HG02623 (cell line): ENCODE data around the gene IGF2.

Experiments
- ATAC-seq: cut with Tn5 transposase; IDR thresholded peaks from one replicate; pipeline ENCODE4 v1.9.1; 2021; ENCODE audit warnings: moderate library complexity; ENCODE audit not compliant: unreplicated experiment

Gene IGF2

DNA sequence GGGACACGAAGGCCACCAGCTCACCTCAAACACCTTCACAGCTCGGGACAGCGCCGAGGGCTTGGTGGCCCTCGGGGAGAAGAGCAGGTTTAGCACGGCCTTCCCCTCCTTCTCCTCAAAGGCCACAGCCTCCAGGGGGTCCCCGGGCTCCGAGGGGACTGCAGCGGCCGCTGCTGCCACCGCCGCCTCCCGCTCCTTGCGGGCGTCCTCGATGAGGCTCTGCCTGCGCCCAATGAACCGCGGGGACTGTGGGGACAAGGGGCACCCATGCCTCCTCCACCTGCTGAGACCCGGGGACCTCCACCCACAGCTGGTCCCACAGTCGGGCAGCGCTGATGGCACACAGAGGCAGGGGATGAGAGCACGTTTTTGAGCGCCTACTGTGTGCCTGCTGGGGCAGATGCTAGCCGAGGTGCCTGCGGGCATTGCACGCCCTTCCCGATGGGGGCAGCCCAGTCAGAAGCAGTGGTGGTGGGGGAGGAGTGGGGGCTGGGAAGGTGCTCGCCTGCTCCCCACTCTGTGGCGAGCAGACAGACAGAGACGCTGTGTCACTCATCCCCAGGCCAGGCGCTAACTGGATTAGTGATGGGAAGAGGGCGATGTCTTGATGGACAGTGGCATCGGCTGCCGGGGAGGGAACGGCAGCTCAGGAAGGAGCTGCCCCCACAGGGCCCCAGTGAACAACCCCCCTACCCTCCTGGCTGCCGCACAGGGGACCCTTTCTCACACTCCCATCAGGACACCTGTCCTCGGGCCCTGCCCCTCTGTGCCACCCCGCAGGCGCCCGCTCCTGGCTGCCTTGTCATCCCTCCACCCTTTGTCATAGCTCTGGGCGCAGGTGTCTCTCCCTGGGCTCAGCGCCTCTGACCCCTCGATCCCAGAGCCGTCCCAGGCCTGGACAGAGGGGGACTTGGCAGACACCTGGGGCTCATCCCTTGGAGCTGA is 30.7 kb upstream of the IGF2 start:
- ATAC-seq: no peak

DNA sequence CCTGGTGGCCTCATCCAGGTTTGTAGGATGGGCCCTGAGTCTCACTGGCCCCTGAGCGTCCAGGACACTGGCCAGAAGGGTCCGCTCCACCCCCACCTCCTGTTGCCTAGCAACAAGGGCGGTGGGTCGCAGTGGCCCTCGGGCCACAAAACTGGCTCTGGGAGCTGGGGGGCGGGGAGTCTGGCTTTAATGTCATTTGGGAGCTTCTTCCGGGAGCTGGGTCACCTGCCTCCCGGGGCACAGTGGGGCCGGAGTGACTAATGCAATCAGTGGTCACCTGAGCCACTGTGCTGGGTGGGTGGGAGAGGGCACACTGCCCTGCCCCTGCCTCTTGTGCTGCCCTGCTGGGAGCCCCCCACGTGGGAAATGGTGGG is 29.8 kb upstream of the IGF2 start:
- no peak for ATAC-seq

DNA sequence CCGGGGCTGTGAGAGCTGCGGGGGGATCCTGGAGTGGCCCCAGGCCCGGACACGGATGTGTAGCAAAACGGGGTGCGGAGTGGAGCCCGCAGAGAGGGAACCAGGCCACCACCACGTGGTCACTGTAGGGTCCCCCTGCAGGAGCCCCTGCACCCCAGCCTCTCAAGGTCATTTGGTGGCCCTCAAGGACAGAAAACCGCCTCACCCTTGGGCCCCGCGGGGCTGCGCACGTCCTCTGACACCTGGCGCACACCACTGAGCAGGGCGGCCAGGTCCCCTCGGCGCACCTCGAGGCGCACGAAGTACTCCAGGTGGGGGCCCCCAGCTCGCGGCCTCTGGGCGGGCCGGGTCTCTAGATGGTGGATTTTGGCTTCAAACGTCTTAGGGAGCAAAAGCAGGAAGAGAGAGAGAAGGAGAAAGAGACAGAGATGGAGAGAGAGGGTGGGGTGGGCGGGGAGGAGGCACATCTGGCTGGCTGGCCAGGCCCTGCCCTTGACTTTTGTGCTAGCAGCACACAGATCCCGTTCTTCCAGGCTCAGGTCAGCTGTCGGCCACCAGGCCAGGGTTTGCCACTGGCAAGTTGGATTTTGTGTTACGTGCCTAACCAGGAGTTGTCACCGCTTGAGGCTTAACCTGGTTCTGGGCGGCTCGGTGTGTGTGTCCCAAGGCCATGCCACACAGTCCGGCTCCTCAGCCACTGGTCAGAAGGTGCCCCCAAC is 29.3 kb upstream of the IGF2 start:
- no peak for ATAC-seq

DNA sequence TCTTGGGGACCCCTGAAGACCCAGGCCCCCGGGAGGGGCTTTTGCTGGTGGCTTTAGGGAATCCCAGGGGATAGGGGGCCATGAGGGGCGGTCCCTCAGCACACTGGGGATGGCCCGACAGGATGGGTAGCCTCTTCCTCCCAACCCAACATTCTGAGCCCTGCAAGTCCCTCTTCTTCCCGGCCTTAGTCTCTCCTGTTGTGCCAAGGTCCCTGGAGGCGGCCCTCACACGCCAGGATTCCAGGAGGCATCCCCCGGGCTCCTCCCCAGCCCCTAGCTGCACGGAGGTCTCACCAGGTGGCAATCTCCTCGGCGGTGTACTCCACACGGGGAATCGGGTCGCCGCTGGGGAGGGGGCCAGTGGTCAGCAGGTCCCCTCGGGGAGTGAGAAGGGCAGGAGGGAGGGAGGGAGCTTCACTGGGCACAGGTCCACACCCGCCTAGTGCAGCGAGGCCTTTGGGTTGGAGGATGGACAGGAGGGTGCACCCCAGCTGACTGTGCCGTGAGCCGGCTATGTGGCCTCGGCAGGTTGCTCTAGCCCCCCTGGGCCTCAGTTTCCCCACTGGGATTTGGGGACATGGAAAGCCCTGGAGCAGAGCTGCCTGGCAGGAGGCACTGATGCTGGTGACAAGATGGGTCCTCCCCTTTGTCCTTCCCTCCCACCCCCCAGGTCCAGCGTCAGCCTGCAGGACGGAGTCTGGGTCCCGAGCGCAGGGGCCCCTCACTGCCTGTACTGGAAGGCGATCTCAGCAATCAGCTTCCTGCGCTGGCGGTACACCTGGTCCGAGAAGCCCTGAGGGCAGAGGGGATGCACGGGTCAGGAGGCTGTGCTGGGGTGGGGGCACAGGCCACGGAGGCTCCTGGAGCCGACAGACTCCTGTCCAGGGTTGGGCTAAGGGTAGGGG is 28.2 kb upstream of the IGF2 start:
- ATAC-seq: no peak

DNA sequence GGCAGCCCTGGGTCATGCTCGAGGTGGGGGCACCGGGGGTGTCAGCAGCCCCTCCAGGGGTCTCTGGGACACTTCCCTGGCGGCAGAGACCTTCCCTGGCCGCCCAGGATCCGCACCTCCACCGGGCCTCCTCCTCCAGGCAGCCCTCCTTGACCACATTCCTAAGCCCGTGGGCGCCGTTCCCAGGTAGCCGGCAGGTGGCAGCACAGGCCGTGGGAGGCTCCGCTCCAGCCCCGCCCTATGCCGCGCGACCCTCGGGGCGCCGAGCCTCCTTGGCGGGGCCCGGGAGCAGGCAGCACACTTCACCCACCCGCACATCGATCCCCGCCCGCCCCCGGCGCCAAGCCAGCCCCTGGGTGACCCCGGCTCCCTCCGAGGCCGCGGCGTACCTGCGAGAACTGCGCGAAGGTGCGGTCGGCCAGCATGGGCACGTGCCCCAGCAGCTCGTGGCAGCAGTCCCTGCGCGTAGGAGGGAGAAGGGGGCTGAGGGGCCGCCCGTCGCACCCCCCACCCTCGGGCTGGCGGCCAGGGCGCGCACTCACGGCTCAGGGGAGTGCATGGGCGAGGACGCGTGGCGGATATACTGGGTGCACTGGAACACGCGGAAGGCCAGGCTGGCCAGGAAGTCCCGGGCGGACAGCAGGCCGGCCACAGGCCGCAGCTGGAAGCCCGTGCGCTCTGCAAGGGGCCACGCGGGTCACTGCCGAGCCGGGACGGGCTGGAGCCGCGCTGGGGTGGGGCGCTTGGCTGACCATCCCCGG is 27.1 kb upstream of the IGF2 start:
- no peak for ATAC-seq

DNA sequence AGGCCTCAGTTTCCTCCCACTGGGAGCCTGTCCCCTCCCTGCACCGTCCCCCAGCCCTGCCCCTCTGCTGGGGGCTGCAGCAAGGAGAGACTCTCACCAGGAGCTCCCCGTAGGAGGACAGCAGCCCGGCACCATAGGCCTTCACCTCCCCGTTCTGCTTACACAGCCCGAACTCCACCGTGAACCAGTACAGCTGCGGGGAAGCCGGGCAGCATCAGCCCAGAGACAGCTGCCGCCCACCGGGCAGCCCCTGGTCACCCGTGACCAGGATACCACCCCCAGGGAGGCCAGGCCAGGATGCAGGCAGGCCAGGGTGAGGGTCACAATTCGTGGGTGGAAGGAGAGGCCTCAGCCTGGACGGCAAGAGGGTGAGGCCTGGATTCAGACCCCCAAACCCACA is 26.4 kb upstream of the IGF2 start:
- ATAC-seq: no peak

DNA sequence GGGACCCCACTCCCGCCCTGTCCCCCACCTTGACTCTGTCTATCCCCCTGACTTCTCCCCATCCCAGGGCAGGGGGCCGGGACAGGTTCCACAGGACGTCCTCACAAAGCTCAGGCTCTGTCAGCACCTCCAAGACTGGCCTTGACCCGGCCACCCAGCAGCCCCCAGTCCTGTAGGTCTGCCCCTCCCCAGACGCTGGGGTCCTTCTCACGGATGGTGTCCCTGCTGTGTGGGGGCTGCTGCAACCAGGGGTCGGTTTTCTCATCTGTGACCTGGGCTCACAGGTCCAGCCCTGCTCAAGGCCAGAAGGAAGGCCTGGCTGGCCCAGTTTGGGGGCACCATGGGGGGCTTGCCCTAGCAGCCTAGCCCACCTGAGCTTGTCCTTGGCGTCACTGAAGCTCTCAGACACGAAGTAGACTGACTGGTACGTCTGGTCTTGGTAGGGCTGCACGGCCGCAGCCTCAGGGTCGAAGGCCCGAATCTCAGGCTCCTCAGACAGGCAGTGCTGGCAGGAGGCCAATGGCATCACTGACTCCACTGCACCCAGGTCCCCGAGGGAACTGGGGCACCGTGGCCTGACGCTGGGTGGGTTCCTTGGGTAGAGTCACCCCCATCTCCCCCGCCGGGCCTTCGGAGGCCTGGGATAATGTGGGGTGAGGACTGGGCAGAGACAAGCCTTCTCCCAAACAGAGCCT is 25.8 kb upstream of the IGF2 start:
- no peak for ATAC-seq

DNA sequence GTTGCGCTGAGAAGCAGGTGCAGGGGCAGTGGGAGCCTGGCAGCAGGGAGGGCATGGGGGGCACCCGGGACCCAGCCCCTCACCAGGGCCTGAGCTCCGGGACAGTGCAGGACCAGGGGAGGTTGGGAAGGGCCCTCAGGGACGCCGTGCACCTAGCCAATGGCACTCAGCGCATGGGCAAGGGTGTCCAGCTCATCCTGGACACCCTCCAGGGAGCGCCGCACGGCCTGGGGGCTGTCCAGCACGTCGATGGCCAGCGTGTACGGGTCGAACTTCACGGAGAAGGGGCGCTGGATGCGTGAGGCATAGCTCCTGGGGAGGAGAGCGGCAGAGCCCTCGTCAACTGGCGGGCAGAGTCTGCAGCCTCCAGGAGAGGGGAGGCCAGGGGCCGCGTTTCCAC is 24.9 kb upstream of the IGF2 start:
- ATAC-seq: no peak

DNA sequence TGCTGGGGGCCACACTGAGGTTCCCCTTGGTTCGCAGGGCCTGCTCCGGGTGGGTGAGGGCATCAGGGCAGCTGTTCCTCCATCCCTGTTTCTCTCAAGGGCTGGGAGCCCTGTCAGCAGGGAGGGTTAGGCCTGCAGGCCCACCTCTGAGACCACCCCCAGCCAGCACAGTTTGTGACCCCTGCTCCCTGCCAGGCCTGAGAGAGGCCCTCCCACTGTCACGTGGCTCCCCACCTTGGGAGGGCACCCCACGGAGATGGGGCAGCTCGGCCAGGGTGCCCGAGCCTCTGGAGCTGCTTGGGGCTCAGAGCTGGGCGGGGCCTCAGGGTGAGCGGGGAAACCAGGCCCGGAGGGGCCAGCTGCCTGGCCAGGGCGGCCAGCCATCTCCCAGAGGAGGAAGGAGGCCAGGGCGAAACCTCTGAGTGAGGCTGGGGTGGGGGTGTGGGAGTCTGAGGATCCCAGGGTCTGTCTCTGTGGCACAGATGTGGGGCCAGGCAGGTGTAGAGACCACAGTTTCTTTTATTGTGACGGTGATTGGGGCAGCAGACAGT is 24.3 kb upstream of the IGF2 start:
- ATAC-seq: no peak

DNA sequence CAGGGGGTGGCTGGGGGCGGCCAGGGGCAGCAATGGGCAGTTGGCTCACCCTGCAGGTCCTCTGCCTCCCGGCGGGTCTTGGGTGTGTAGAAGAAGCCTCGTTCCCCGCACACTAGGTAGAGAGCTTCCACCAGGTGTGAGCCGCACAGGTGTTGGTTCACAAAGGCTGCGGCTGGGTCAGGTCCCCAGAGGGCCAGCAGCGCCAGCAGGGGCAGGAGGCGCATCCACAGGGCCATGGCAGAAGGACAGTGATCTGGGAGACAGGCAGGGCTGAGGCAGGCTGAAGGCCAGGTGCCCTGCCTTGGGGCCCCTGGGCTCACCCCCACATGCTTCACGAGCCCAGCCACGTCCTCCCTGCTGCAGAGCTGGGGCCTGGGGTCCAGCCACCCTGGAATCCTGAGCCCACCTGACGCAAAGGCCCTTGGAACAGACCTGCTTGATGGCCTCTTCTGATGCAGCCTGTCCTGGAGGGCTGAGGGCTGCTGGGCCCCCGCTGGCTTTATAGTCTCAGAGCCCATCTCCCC is 21.6 kb upstream of the IGF2 start, which contains the start of gene INS:
INS (minus strand) TSS at position 474 of the 524 bp plus-strand sequence; CDS start at position 236, 238 bp downstream.
- ATAC-seq: no peak

DNA sequence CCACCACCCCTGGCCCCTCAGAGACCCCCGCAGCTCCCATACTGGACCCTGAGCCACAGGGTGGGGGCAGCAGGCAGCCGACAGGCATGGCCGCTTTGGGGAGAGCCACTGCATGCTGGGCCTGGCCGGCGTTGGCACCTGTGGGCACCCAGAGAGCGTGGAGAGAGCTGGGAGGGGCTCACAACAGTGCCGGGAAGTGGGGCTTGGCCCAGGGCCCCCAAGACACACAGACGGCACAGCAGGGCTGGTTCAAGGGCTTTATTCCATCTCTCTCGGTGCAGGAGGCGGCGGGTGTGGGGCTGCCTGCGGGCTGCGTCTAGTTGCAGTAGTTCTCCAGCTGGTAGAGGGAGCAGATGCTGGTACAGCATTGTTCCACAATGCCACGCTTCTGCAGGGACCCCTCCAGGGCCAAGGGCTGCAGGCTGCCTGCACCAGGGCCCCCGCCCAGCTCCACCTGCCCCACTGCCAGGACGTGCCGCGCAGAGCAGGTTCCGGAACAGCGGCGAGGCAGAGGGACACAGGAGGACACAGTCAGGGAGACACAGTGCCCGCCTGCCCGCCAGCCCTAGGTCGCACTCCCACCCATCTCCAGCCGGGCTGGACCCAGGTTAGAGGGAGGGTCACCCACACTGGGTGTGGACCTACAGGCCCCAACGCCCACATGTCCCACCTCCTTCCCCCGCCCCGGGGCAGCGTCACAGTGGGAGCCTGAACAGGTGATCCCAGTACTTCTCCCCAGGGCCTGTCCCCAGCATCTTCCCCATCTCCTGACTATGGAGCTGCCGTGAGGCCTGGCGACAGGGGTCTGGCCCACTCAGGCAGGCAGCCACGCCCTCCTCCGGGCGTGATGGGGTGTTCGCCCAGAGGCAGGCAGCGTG is 20.6 kb upstream of the IGF2 start:
- ATAC-seq: no peak

DNA sequence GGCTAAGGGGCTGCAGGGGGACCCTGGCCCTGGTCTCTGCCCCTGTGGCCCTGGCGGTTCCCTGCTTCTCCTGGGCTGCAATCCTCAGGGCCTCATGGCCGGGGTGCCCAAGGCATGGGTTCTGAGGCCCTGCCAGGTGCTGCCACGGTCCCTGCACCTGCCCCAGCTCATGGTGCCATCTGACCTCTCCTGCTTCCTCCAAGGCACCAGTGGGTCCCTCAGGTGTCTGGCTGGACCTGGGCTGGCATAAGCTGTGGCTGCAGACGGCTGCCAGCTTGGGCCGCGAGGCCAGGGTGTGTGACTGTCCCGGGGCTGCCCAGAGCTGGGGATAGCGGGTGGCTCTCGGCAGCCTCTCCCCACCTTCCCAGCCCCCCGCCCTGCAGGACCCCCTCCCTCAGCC is 19.8 kb upstream of the IGF2 start:
- no peak for ATAC-seq

DNA sequence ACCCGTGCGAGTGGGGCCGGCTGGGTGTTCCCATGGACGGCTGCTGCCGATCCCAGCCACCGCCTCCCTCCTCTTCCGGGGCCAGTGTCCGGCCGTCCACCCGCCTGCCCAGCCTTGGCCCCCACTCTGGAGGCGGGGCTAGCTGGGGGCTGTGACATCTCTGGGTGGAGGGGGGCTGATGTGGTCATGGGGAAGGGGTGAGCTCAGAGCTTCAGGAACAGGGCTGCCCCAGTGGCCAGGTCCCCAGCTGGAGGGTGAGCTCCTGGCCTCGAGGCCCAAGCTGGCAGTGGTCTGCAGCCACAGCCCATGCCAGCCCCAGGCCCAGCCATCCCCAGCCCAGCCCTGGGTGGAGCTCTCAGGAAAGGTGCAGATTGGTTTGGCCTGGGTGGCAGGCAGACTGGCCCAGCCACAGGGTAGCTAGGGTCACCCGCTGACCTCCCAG is 19.1 kb upstream of the IGF2 start:
- no peak for ATAC-seq

DNA sequence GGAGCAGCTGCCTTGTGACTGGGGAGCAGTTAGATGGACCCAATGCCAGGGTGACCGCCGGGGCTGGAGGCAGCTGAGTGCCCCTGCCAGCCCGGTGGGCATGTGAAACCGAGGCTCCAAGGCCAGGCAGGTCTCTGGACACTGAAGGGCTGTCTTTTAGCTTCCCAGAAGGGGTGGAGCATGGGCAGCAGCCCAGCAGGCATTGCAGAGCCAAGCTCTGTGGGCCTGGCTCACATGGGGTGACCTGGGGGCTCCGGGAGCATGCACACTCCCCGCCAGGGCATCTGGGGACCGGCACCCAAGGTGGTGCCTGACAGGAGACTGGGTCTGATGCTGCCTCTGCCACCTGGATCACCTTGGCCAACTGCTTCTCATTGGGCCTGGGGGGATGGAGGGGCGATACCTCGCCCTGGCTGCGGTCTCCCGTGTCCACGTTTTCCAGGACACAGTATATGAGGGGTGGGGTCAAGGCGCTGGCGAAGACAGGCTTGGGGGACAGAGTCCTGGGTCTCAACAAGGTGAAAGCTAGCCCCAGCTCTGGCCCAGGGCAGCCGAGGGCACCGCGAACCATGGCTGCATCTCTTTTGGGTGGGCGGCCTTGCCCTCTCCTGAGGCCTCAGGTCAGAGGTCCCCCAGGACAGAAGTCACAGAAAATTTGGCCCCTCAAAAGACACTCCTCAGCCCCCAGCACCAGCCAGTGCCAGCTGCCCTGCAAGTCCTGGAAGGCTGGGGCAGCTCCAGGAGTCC is 18.3 kb upstream of the IGF2 start:
- no peak for ATAC-seq

DNA sequence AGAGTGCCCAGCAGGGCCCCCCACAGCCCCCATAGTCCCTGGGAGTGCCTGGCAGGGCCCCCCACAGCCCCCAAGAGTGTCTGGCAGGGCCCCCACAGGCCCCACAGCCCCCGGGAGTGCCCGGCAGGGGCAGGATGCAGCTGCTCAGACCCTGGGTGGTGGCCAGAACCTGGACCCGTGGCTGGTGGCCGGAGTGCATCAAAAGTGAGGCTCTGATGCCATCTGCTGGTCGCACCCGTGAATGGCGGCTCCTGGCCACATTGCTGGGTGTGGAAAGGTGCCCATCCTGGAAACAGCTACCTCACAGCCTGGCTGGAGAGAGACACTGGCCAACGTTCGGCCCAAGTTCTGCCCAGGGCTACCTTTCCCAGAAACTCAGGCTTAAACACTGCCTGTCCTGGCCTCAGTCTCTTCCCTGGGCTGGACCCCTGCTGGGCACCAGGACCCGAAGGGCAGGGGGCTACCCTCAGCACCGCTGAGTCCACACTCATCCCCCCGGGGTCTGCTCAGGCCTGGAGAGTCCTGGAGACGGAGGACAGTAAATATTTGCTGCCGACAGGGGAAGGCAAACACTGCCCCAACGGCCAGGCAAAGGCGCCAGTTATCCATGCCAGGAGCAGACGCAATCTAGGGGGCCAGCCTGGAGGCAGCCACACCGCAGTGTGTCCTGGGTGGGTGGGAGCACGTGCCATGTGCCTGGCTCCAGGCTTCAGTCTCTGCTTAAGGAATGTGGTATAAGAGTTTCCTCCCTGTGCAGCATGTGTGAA is 17.4 kb upstream of the IGF2 start:
- ATAC-seq: no peak

DNA sequence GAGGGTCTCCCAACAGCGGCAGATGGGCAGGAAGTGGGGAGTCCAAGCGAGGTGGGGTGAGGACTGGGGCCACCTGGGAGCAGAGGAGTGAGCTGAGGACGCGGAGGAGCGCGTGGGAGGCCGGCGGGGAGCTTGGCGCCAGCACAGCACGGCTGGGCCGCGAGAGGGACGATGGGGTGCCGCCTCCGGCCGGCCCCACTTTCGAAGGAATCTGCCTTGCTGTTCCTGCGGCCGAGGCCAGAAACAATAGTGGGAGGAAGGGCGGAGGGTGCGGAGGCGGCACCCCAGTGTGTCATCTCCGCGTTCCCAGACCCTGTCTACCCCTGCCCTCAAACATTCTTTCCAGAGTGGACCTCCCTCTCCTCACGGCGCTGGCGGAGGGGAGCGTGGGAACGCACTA is 16.3 kb upstream of the IGF2 start:
- no peak for ATAC-seq

DNA sequence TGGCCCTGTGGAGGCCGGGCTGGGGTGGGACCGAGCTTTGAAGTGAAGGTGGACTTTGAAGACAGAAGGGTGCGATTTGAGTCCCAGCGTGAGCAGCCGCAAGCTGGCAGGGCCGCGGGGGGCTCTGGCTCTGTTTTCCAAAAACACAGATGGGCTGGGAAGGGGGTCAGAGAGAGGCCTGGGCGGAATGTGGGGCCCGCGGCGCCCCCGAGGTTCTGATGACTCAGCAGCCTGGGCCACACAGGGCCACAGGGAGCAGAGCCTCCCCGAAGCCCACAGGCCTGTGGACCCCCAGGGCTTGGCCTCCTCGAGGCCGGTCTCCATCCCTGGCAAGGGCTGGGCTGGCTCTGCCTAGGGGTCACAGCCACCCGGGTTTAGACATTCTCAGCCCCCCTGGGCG is 15.7 kb upstream of the IGF2 start:
- no peak for ATAC-seq
